Midbrain (tissue), 1 donor: ENCODE results near the gene CACNG7.
A peak's percentile ranks its signal among the peaks of the same experiment; 100 is the strongest.

Experiments
- DNase-seq: peaks from one replicate; lab custom pipeline; 2025; lab: John Stamatoyannopoulos, UW

The CACNG7 gene

GRCh38 chr19:53953383-53953782 lies 44.3 kb downstream of the CACNG7 start:
- DNase-seq, result no peak

- DNase-seq, result no peak
Observed at GRCh38 chr19:53957448-53958167, 48.5 kb downstream of the CACNG7 start.

- DNase-seq, result peak; percentile 10
Observed at GRCh38 chr19:53958168-53958571, 49.1 kb downstream of the CACNG7 start.

GRCh38 chr19:53958823-53959757 lies 50.0 kb downstream of the CACNG7 start:
- DNase-seq, result no peak

GRCh38 chr19:53960187-53960586 lies 51.1 kb downstream of the CACNG7 start:
- DNase-seq, result no peak

- DNase-seq, result no peak
Observed at GRCh38 chr19:53960886-53961285, 51.8 kb downstream of the CACNG7 start.

- no peak for DNase-seq
Observed at GRCh38 chr19:53961523-53962356, 52.7 kb downstream of the CACNG7 start.

- DNase-seq, result no peak
Observed at GRCh38 chr19:53962887-53963431, 53.9 kb downstream of the CACNG7 start, which contains the start of gene CACNG8. Gene CACNG8 (plus strand): TSS chr19:53962937.

GRCh38 chr19:53965091-53965490 lies 56.0 kb downstream of the CACNG7 start:
- no peak for DNase-seq

- no peak for DNase-seq
Observed at GRCh38 chr19:53966931-53967330, 57.9 kb downstream of the CACNG7 start.

GRCh38 chr19:53969366-53969765 lies 60.3 kb downstream of the CACNG7 start:
- DNase-seq, result no peak

GRCh38 chr19:53971673-53972072 lies 62.6 kb downstream of the CACNG7 start:
- no peak for DNase-seq

GRCh38 chr19:53977429-53977990 lies 68.4 kb downstream of the CACNG7 start:
- peak; percentile 86 for DNase-seq

GRCh38 chr19:53977991-53978731 lies 69.1 kb downstream of the CACNG7 start:
- peak; percentile 84 for DNase-seq

- DNase-seq, result no peak
Observed at GRCh38 chr19:53978975-53979801, 70.1 kb downstream of the CACNG7 start.

- no peak for DNase-seq
Observed at GRCh38 chr19:53980539-53981375, 71.7 kb downstream of the CACNG7 start.

GRCh38 chr19:53981376-53981951 lies 72.4 kb downstream of the CACNG7 start:
- no peak for DNase-seq

GRCh38 chr19:53982001-53982451 lies 72.9 kb downstream of the CACNG7 start:
- DNase-seq, result no peak
